Activated CD4-positive, alpha-beta T cell treated with anti-CD3 and anti-CD28 coated beads, Interleukin-2, amount 10 ng/mL, durations not matched to agents 24 days and 14 days (primary cell): ENCODE measurements around the gene HYAL1. TPM values are rescaled to one million over a fixed set of nuclear protein-coding genes. Genes with fewer than 3 reads are reported as not detected.

Source experiments
- DNase-seq: peaks from one replicate; pipeline ENCODE4 v3.0.0; 2022
- H3K27ac Mint-ChIP-seq: one replicate; pipeline ENCODE4 v1.8.0; 2022; ENCODE audit warnings: mild to moderate bottlenecking, mixed read lengths
- H3K27me3 Mint-ChIP-seq: one replicate; pipeline ENCODE4 v1.8.0; 2022; ENCODE audit warnings: mixed read lengths
- H3K36me3 Mint-ChIP-seq: one replicate; pipeline ENCODE4 v1.8.0; 2022; ENCODE audit warnings: low read depth, mild to moderate bottlenecking, mixed read lengths
- H3K4me1 Mint-ChIP-seq: one replicate; pipeline ENCODE4 v1.8.0; 2021; ENCODE audit warnings: mixed read lengths
- H3K4me3 Mint-ChIP-seq: one replicate; pipeline ENCODE4 v1.8.0; 2022; ENCODE audit warnings: mild to moderate bottlenecking, moderate library complexity, mixed read lengths
- H3K9me3 Mint-ChIP-seq: one replicate; pipeline ENCODE4 v1.8.0; 2021; ENCODE audit warnings: mixed read lengths
- intact Hi-C: fragments of 100-400 bp; cut with micrococcal nuclease; formaldehyde crosslinking; loops from one replicate; pipeline ENCODE4 v1.15.1; 2023
- total RNA-seq: library from RNA; stranded (reverse); gene quantifications from 2 replicates; pipeline ENCODE4 v1.2.3, GENCODE V29; 2022

The HYAL1 gene
- total RNA-seq, 1 donor from 2014 or later = 0.28 TPM

DNA sequence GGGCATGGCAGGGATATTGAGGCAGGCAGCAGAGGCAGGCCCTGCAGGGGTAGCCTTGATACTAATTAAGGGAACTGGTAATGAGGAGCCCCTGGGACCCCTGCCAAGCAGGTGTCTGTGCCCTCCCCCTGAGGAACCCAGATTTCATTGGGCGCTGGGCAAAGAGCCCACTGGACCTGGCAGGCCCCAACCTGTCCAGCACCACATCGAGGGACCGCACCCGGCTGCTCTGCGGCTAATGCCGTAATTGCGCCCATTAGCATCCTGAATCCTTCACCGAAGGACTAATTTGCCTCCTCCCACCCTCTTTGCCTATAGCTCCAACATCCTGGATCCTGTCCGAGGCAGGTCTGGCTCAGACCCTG, 48.1 kb downstream of the HYAL1 start:
- intact Hi-C loops = no loop called here
- Mint-ChIP-seq H3K27ac (no peak overlapping the region), H3K36me3 (peaks cover 39% of the 10 kb centered on the region), H3K4me3 (no peak overlapping the region), H3K4me1 (peaks cover 11% of the 10 kb centered on the region), H3K27me3 (no peaks in the 10 kb centered on the region), H3K9me3 (no peaks in the 10 kb centered on the region)
- no peak for DNase-seq

DNA sequence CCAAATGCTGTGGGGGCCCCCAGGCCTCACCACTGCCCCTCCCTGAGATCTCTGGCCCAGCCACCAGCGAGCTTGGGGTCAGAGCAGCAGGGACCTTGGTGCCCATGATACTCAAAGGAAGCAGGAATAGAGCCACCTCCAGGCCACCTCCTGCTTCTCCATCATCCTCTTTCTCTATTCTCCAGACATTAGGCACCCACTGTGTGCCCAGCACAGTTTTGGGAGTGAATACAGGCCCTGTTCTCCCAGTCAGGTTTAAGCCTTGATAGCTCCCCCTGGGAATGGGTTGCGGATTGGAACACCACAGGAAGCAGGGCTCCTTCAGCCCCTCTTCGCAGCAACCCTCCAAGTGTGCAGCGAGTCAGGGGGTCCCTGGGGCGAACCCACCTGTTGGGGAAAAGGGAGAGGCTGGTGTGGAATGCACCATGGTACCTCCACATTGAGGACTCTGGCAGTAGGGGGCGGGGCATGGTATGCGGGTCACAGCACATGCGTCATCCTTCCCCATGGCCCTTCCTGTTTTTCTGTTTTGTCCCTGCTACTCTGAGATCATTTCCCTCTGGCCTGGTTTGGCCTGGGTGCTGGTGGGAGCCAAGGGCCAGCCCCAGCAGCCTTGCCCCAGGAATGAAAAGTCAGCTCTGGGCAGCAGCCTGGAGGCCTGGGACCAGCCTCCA, 48.7 kb downstream of the HYAL1 start:
- Mint-ChIP-seq H3K4me3 (no peak overlapping the region), H3K27ac (no peak overlapping the region), H3K27me3 (no peaks in the 10 kb centered on the region), H3K4me1 (peaks cover 12% of the 10 kb centered on the region), H3K9me3 (no peaks in the 10 kb centered on the region), H3K36me3 (peaks cover 39% of the 10 kb centered on the region)
- intact Hi-C loops = no loop called here
- DNase-seq = no peak

DNA sequence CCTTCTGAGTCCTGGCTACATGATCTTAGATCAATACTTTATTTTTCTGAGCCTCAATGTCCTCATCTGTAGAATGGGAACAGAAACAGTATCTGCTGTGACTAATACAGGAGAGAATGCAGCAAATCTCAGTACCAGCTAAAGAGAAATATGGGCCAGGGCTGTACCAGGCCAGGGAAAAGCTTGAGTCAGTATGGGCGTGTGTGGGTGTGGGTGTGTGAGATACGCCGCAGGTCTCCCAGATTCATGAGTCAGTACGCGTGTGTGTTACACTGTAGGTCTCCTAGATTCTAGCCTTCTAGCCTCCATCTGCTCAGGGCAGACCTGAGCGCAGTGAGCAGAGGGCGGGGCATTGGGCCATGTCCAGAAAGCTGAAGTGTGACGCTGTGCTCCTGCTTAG, 52.2 kb downstream of the HYAL1 start:
- peaks cover 21% of the 10 kb centered on the region for H3K36me3 Mint-ChIP-seq
- H3K27ac Mint-ChIP-seq = peak overlapping the region; percentile 80
- H3K4me1 Mint-ChIP-seq = peaks cover 24% of the 10 kb centered on the region
- no peaks in the 10 kb centered on the region for H3K9me3 Mint-ChIP-seq
- H3K27me3 Mint-ChIP-seq = no peaks in the 10 kb centered on the region
- no peak for DNase-seq
- no peak overlapping the region for H3K4me3 Mint-ChIP-seq
- intact Hi-C loops = no loop called here

DNA sequence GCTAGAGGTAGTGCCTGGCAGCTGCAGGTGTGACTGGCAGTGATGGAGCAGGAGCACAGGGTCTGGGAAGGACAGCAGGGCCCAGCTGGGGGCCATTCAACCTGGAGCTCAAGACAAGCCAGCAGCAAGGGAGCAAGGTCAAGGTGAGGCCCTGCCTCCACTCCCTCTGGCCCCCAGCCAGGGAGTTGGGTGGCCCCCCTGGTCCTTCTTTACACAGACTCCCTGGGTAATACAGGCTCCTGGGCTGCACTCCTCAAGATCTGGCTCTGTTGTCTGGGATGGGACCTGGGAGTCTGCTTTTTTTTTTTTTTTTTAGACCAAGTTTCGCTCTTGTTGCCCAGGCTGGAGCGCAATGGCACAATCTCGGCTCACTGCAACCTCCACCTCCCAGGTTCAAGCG, 52.9 kb downstream of the HYAL1 start:
- peaks cover 28% of the 10 kb centered on the region for H3K4me1 Mint-ChIP-seq
- no peaks in the 10 kb centered on the region for H3K27me3 Mint-ChIP-seq
- H3K4me3 Mint-ChIP-seq = no peak overlapping the region
- no peak for DNase-seq
- peak overlapping the region; percentile 37 for H3K27ac Mint-ChIP-seq
- H3K9me3 Mint-ChIP-seq = no peaks in the 10 kb centered on the region
- H3K36me3 Mint-ChIP-seq = peaks cover 20% of the 10 kb centered on the region
- intact Hi-C loops = no loop called here

Other genes starting within 250 kb of the HYAL1 start
- 154 and 161 TPM in 2 replicates for gene RBM5, start 214.7 kb downstream of the HYAL1 start, total RNA-seq
- 0.14 and 0.31 TPM in 2 replicates for gene SEMA3F, start 148.2 kb downstream of the HYAL1 start, total RNA-seq
- not detected in 2 replicates for gene GNAT1, start 112.0 kb downstream of the HYAL1 start, total RNA-seq
- not detected in 2 replicates for gene SLC38A3, start 98.3 kb downstream of the HYAL1 start, total RNA-seq
- gene GNAI2, start 67.4 kb downstream of the HYAL1 start, total RNA-seq = 225 and 232 TPM in 2 replicates
- gene SEMA3B, start 34.4 kb downstream of the HYAL1 start, total RNA-seq = 0.45 and 0.82 TPM in 2 replicates
- gene LSMEM2, start 24.5 kb downstream of the HYAL1 start, total RNA-seq = not detected in 2 replicates
- 231 and 233 TPM in 2 replicates for gene IFRD2, start 11.1 kb downstream of the HYAL1 start, total RNA-seq
- 7.1 and 7.3 TPM in 2 replicates for gene HYAL3, start 4.2 kb downstream of the HYAL1 start, total RNA-seq
- gene NAA80, start 4.2 kb downstream of the HYAL1 start, total RNA-seq = 17.3 and 20.0 TPM in 2 replicates
- 14.4 and 16.3 TPM in 2 replicates for gene HYAL2, start 19.2 kb upstream of the HYAL1 start, total RNA-seq
- gene TUSC2, start 24.6 kb upstream of the HYAL1 start, total RNA-seq = 24.4 and 25.0 TPM in 2 replicates
- gene RASSF1, start 37.3 kb upstream of the HYAL1 start, total RNA-seq = 68.3 and 68.8 TPM in 2 replicates
- gene ZMYND10, start 42.2 kb upstream of the HYAL1 start, total RNA-seq = 1.2 and 1.3 TPM in 2 replicates
- 38.1 and 43.0 TPM in 2 replicates for gene NPRL2, start 47.2 kb upstream of the HYAL1 start, total RNA-seq
- 23.9 and 27.0 TPM in 2 replicates for gene CYB561D2, start 47.3 kb upstream of the HYAL1 start, total RNA-seq
- gene TMEM115, start 55.9 kb upstream of the HYAL1 start, total RNA-seq = 20.3 and 20.5 TPM in 2 replicates
- 0.23 and 0.62 TPM in 2 replicates for gene CACNA2D2, start 200.1 kb upstream of the HYAL1 start, total RNA-seq